Spleen (tissue), 11 donors: ENCODE data around the gene NIPAL4. TPM values are rescaled to one million over a fixed set of nuclear protein-coding genes. Genes with fewer than 3 reads are reported as not detected.
A peak's percentile ranks its signal among the peaks of the same experiment; 100 is the strongest.

ENCODE experiments used
- DNase-seq: peaks from one replicate; pipeline ENCODE4 v3.0.0-alpha.2; 2020
- H3K27ac ChIP-seq, 8 donors: fragments of 200-600 bp; sonication (generic) in 7 of 8; 1 replicate in 4 of 8; 2 replicates in 4 of 8; pipeline versions ENCODE4 v1.5.0 to v1.8.0; 2016 to 2021; ENCODE audit warnings: inconsistent platforms in 4 of 8, mild to moderate bottlenecking in 4 of 8, moderate library complexity in 1 of 8
- H3K27me3 ChIP-seq, 7 donors: fragments of 200-600 bp; sonication (generic) in 6 of 7; replicated peaks in 1 of 7; 1 replicate in 4 of 7; 2 replicates in 3 of 7; pipeline versions ENCODE4 v1.5.0 to v1.8.0; 2016 to 2021; ENCODE audit warnings: inconsistent platforms in 3 of 7, mild to moderate bottlenecking in 1 of 7
- H3K36me3 ChIP-seq, 6 donors: fragments of 200-600 bp; sonication (generic) in 5 of 6; 1 replicate in 4 of 6; 2 replicates in 2 of 6; pipeline versions ENCODE4 v1.5.0 to v1.8.0; 2016 to 2021; ENCODE audit warnings: inconsistent platforms in 2 of 6
- H3K4me1 ChIP-seq, 6 donors: fragments of 200-600 bp; sonication (generic) in 5 of 6; 1 replicate in 3 of 6; 2 replicates in 3 of 6; pipeline versions ENCODE4 v1.5.0 to v1.8.0; 2016 to 2021; ENCODE audit warnings: inconsistent platforms in 3 of 6
- H3K4me3 ChIP-seq, 8 donors: fragments of 200-600 bp; sonication (generic) in 7 of 8; 1 replicate in 4 of 8; 2 replicates in 4 of 8; pipeline versions ENCODE4 v1.5.0 to v1.8.0; 2016 to 2021; ENCODE audit warnings: inconsistent platforms in 4 of 8, mild to moderate bottlenecking in 4 of 8, moderate library complexity in 2 of 8
- H3K9me3 ChIP-seq, 8 donors: fragments of 200-600 bp; sonication (generic) in 7 of 8; 1 replicate in 4 of 8; 2 replicates in 4 of 8; pipeline versions ENCODE4 v1.5.0 to v1.8.0; 2016 to 2021; ENCODE audit warnings: inconsistent platforms in 4 of 8
- POLR2A ChIP-seq, 3 donors: fragments of 450-650 bp; IDR thresholded peaks; one replicate each; pipeline ENCODE4 v1.5.1; 2017; ENCODE audit warnings: antibody characterized with exemption in 3 of 3, mild to moderate bottlenecking in 1 of 3
- POLR2AphosphoS5 ChIP-seq, 3 donors: sonication (generic); formaldehyde crosslinking; IDR thresholded peaks; one replicate each; pipeline ENCODE4 v1.5.1; 2017; ENCODE audit warnings: antibody characterized with exemption in 3 of 3
- WGBS, 5 donors: extraction: QIAGEN DNeasy Blood & Tissue Kit in 3 of 5; methylation state at CpG; one replicate each; pipeline versions ENCODE4 v1.1.5 to v1.1.7; 2013 to 2018; 5-methylcytosine and 5-hydroxymethylcytosine counted together
- intact Hi-C: fragments of 100-400 bp; cut with DNase I; formaldehyde crosslinking; loops from one replicate; pipeline ENCODE4 v1.15.0; 2023; ENCODE audit warnings: low total_unique reads
- polyA plus RNA-seq, 3 donors: library from polyadenylated mRNA; stranded (reverse); fragments of 200-250 nt; gene quantifications; one replicate each; pipeline ENCODE4 v1.2.1, GENCODE V29; 2013
- total RNA-seq, 7 donors: library from RNA; depleted of rRNA in 3 of 7; stranded (reverse); fragments of >200 nt in 3 of 7; fragmentation: NEBNext Ultra II Directional in 4 of 7; extraction: Animal tissue kit (Norgen Biotek cat#: 25700) in 4 of 7; gene quantifications; one replicate each; pipeline versions ENCODE4 v1.1.0 to v1.2.1, GENCODE V29; 2016 to 2021
- TF ChIP-seq, protein P1 (sequence below), 11 experiments: fragments of 200-600 bp in 7 of 11; fragments of 450-650 bp in 4 of 11; sonication (generic) in 4 of 11; IDR thresholded peaks in 8 of 11; conservative IDR thresholded peaks in 3 of 11; 1 replicate in 7 of 11; 2 replicates in 4 of 11; pipeline versions ENCODE4 v1.4.0 to v1.8.0; 2016 to 2021; ENCODE audit warnings: antibody characterized with exemption in 11 of 11, inconsistent platforms in 4 of 11, mild to moderate bottlenecking in 1 of 11
- donor health status: healthy with polysubstance abuse.
- donor health status: DM: no; HTN: no; CAD: no; lungs with moderate emphysema.
- donor health status: DM: no; HTN: no; CAD: no.
- donor health status: Bipolar disorder and iron deficiency.
- donor health status: healthy.
- donor health status: DM: no; HTN: no; CAD: no.
- donor health status: DM: yes; HTN: yes; CAD: no.

NIPAL4 gene
- total and polyA plus RNA-seq, 10 donors, result 0.19 to 0.73 (median 0.44) TPM; not detected in 1

DNA sequence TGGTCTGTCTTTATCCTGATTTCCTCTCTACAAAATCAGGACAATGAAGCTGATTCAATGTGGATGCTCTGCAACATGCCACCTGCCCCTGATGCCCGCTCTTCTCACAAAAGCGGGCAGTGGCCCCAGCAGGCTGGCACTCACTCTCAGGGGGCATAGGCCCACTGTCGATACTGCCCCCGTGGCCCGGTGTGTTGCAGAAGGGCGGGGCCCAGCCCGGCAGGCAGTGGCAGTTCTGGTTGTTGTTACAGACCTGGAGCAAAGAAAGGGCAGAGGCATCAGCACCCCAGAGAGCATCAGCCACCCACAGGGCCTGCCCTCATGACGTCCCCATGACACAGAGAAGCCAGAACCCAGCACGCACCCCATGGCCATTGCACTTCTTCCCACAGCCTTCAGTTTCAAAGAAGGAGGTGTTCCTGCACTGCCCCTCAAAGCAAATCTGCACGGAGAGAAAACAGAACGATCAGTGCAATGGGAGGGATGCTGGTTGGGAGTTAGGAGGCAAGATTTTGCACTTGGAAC lies 31.5 kb downstream of the NIPAL4 start:
- intact Hi-C loops, result no loop called here
- H3K4me1 ChIP-seq, result peaks cover 8 to 37% (median 12%) of the 10 kb centered on the region in 6 donors
- peak overlapping the region in 2 of 8 donors; percentile 7 to 28 for H3K27ac ChIP-seq
- peaks cover 11 to 100% (median 74%) of the 10 kb centered on the region in 6 donors for H3K36me3 ChIP-seq
- no peaks in the 10 kb centered on the region for H3K27me3 ChIP-seq
- TF ChIP-seq POLR2AphosphoS5 (IDR thresholded peaks at IDR 0.05), result no peak
- TF ChIP-seq POLR2A (IDR thresholded peaks at IDR 0.05), result no peak
- TF ChIP-seq, protein P1, sequence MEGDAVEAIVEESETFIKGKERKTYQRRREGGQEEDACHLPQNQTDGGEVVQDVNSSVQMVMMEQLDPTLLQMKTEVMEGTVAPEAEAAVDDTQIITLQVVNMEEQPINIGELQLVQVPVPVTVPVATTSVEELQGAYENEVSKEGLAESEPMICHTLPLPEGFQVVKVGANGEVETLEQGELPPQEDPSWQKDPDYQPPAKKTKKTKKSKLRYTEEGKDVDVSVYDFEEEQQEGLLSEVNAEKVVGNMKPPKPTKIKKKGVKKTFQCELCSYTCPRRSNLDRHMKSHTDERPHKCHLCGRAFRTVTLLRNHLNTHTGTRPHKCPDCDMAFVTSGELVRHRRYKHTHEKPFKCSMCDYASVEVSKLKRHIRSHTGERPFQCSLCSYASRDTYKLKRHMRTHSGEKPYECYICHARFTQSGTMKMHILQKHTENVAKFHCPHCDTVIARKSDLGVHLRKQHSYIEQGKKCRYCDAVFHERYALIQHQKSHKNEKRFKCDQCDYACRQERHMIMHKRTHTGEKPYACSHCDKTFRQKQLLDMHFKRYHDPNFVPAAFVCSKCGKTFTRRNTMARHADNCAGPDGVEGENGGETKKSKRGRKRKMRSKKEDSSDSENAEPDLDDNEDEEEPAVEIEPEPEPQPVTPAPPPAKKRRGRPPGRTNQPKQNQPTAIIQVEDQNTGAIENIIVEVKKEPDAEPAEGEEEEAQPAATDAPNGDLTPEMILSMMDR (IDR thresholded peaks at IDR 0.05 in 8 of 11, conservative IDR thresholded peaks at IDR 0.05 in 3 of 11), result no peak
- DNase-seq, result no peak
- 86 to 93% (median 93%) methylated on average over 11 of the region's 11 CpGs for WGBS, 5 donors
- H3K4me3 ChIP-seq, result no peak overlapping the region
- no peaks in the 10 kb centered on the region for H3K9me3 ChIP-seq

DNA sequence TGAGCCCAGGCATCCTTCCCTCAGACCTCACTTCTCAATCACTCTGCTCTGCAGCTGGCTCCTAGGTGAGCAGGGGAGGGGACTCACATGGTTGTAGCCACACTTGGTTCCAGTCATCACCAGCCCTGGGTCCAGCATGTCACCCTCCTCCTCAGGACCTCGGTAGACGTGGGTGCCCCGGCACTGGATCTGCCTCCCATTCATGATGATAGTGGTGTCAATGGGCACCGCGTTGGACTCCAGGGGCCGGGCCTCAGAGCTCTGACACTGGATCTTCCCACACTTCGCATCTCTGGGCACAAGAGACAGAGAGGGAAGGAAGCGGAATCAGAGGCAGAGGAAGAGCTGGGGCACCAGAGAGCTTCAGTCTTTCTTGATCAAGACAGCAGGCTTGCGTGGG lies 32.9 kb downstream of the NIPAL4 start:
- peak overlapping the region in 2 of 8 donors; percentile 75 to 77 for H3K27ac ChIP-seq
- H3K9me3 ChIP-seq, result no peaks in the 10 kb centered on the region
- no peak for DNase-seq
- intact Hi-C loops, result no loop called here
- H3K4me3 ChIP-seq, result no peak overlapping the region
- H3K36me3 ChIP-seq, result peaks cover 11 to 100% (median 70%) of the 10 kb centered on the region in 6 donors
- TF ChIP-seq POLR2AphosphoS5 (IDR thresholded peaks at IDR 0.05) (peak; percentile 18 to 48 (median 19)), POLR2A (IDR thresholded peaks at IDR 0.05) (no peak)
- H3K27me3 ChIP-seq, result no peaks in the 10 kb centered on the region
- WGBS, 5 donors, result 92 to 99% (median 95%) methylated on average over 4 to 9 of the region's 9 CpGs
- H3K4me1 ChIP-seq, result peaks cover 0 to 24% (median under 1%) of the 10 kb centered on the region in 6 donors

DNA sequence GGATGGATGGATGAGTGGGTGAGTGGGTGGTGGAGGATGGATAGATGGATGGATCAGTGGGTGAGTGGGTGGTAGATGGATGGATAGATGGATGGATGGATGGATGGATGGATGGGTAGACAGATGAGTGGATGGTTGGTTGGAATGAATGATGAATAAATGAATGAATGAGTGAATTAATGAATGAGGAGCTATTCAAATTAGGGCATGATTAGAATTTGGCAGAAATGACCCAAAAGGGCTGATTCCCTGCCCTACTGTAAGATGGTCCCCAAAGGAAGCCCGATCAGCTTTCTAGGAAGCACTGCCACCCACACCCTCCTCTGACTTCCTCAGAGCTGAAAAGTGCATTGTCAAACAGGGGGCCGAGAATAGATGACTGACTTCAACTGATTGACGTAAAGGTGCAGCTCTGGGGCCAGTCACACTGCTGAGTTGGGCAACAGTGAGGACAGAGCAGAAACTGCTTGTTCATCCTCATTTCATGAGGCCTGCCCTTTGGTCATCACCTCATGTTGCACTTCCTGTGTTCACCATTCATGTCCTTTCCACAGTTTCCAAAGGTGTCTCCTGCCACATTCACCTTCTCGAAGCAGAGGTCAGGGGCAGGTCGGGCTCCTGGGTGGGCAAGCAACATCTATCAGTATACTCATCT lies 34.3 kb downstream of the NIPAL4 start:
- H3K36me3 ChIP-seq, result peaks cover 11 to 100% (median 60%) of the 10 kb centered on the region in 6 donors
- TF ChIP-seq, protein P1 (IDR thresholded peaks at IDR 0.05 in 8 of 11, conservative IDR thresholded peaks at IDR 0.05 in 3 of 11), result no peak
- no peak for TF ChIP-seq POLR2A (IDR thresholded peaks at IDR 0.05)
- TF ChIP-seq POLR2AphosphoS5 (IDR thresholded peaks at IDR 0.05), result peak in 1 of 3 donors; percentile 80
- H3K9me3 ChIP-seq, result no peaks in the 10 kb centered on the region
- WGBS, 5 donors, result 51 to 74% (median 59%) methylated on average over 5 of the region's 5 CpGs
- peaks cover 0 to 21% (median 3%) of the 10 kb centered on the region in 6 donors for H3K4me1 ChIP-seq
- H3K27me3 ChIP-seq, result no peaks in the 10 kb centered on the region
- no peak overlapping the region for H3K4me3 ChIP-seq
- intact Hi-C loops, result no loop called here
- peak overlapping the region in 7 of 8 donors; percentile 15 to 77 (median 62) for H3K27ac ChIP-seq
- DNase-seq, result peak; percentile 83

DNA sequence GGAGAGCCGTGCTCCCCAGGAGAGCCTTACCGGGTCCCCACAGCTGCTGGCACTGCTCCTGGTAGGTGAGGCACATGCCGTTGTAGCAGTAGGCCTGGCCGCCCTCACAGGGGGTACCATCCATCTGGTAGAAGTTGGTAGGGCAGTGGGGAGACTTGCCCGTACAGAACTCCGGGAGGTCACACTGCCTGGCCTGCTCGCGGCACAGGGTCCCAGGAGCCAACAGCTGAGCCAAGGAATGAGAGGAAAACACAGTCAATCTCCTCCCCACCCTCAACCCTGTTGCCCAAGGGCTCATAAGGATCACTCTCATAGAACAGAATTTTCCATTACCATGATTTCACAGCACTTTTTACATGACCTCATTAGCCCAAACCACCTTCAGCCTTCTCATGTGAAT lies 36.9 kb downstream of the NIPAL4 start:
- intact Hi-C loops, result no loop called here
- Histone ChIP-seq H3K27ac (peak overlapping the region in 2 of 8 donors; percentile 14 to 67), H3K36me3 (peaks cover 6 to 100% (median 41%) of the 10 kb centered on the region in 6 donors), H3K4me1 (peaks cover 4 to 45% (median 12%) of the 10 kb centered on the region in 6 donors), H3K9me3 (no peaks in the 10 kb centered on the region), H3K27me3 (no peaks in the 10 kb centered on the region), H3K4me3 (no peak overlapping the region)
- DNase-seq, result no peak
- WGBS, 5 donors, result 90 to 98% (median 97%) methylated on average over 5 to 8 of the region's 8 CpGs
- TF ChIP-seq POLR2A (IDR thresholded peaks at IDR 0.05) (no peak), POLR2AphosphoS5 (IDR thresholded peaks at IDR 0.05) (peak in 2 of 3 donors; percentile 21 to 47)
